ENCODE data around the gene MLST8. TPM values are rescaled to one million over a fixed set of nuclear protein-coding genes. Genes with fewer than 3 reads are reported as not detected.

The MLST8 gene
- total RNA-seq, 4 donors from 2014 or later: 61.0 to 95.6 (median 63.1) TPM

DNA sequence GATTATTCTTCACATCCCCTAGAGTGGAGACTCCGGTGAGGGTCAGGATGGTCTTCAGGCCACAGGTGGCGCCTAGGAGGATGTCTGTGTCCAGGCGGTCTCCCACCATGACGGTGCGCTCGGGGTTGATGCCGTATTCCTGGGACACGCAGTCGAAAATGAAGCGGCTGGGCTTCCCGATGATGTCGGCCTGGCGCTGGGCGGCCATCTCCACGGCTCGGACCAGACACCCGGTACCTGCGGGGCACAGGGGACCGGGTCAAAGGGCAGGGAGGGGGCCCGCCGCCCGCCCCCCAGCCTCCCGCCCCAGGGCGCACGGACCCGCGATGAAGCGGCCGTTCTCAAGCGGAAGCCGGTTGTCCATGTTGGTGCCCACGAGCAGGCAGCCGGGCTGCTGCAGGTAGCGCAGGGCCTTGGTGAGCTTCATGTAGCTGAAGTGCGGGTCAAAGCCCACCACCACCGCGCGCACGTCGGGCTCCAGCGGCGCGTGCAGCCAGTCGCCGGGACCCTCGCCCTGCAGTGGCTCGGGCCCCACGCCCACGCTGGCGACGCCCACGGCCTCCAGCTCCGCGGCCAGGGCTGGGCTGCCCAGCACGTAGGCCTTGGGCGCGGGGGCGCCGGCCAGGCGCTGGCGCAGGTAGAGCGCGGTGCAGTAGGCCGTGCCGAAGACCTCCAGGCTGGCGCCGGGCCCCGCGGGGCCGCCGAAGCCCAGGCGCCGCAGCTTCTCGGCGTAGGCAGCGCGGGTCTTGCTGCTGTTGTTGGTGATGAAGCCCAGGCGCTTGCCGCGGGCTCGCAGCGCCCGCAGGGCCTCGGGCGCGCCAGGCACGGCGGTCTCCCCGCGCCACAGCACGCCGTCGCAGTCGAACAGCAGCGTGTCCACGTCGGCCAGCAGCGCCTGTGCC is 8.8 kb downstream of the MLST8 start:
- intact Hi-C loops (cut with DNase I): no loop called here
- Histone ChIP-seq H3K4me3 (replicated peaks in 1 of 3) (peak overlapping the region; percentile 39 to 81 (median 77)), H3K9me3 (no peaks in the 10 kb centered on the region), H3K27ac (peak overlapping the region; percentile 13 to 68 (median 14)), H3K27me3 (no peaks in the 10 kb centered on the region), H3K36me3 (peaks cover 2 to 5% of the 10 kb centered on the region in 2 donors), H3K4me1 (peaks cover 21 to 31% of the 10 kb centered on the region in 2 donors)
- no peak for DNase-seq
- peak in 1 of 2 donors; percentile 44 for TF ChIP-seq POLR2A (IDR thresholded peaks at IDR 0.05)
- TF ChIP-seq, protein P1, sequence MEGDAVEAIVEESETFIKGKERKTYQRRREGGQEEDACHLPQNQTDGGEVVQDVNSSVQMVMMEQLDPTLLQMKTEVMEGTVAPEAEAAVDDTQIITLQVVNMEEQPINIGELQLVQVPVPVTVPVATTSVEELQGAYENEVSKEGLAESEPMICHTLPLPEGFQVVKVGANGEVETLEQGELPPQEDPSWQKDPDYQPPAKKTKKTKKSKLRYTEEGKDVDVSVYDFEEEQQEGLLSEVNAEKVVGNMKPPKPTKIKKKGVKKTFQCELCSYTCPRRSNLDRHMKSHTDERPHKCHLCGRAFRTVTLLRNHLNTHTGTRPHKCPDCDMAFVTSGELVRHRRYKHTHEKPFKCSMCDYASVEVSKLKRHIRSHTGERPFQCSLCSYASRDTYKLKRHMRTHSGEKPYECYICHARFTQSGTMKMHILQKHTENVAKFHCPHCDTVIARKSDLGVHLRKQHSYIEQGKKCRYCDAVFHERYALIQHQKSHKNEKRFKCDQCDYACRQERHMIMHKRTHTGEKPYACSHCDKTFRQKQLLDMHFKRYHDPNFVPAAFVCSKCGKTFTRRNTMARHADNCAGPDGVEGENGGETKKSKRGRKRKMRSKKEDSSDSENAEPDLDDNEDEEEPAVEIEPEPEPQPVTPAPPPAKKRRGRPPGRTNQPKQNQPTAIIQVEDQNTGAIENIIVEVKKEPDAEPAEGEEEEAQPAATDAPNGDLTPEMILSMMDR (IDR thresholded peaks at IDR 0.05): no peak
- 2 to 4% methylated on average over 19 to 30 of the region's 98 CpGs for WGBS, 2 donors

- Histone ChIP-seq H3K9me3 (no peaks in the 10 kb centered on the region), H3K27me3 (no peaks in the 10 kb centered on the region), H3K4me1 (peaks cover 21 to 31% of the 10 kb centered on the region in 2 donors), H3K36me3 (no peaks in the 10 kb centered on the region), H3K4me3 (replicated peaks in 1 of 3) (peak within 1 kb of the TSS; percentile 52 to 81 (median 77)), H3K27ac (peak within 1 kb of the TSS; percentile 80 to 94 (median 89))
- intact Hi-C loops (cut with DNase I): no loop called here
- no peak for DNase-seq
- WGBS, 2 donors: 0% methylated on average over 4 of the region's 48 CpGs; no CpG with 5 or more reads in 1 of the 2 donors
- TF ChIP-seq, protein P1 (IDR thresholded peaks at IDR 0.05): no peak
- TF ChIP-seq POLR2A (IDR thresholded peaks at IDR 0.05): no peak
Measured at GRCh38 chr16:2214719-2214968, 9.4 kb downstream of the MLST8 start, which contains the start of gene PGP. Gene PGP, minus strand, starts transcription at chr16:2214840. Its CDS starts 63 bp downstream, at chr16:2214777.

- Histone ChIP-seq H3K27ac (no peak overlapping the region), H3K36me3 (no peaks in the 10 kb centered on the region), H3K4me1 (peaks cover 21 to 37% of the 10 kb centered on the region in 2 donors), H3K4me3 (replicated peaks in 1 of 3) (no peak overlapping the region), H3K27me3 (no peaks in the 10 kb centered on the region), H3K9me3 (no peaks in the 10 kb centered on the region)
- 96 to 97% methylated on average over 4 of the region's 4 CpGs for WGBS, 2 donors
- no peak for DNase-seq
- TF ChIP-seq, protein P1 (IDR thresholded peaks at IDR 0.05): no peak
- no peak for TF ChIP-seq POLR2A (IDR thresholded peaks at IDR 0.05)
- intact Hi-C loops (cut with DNase I): no loop called here
Measured at GRCh38 chr16:2216330-2216729, 11.1 kb downstream of the MLST8 start.

DNA sequence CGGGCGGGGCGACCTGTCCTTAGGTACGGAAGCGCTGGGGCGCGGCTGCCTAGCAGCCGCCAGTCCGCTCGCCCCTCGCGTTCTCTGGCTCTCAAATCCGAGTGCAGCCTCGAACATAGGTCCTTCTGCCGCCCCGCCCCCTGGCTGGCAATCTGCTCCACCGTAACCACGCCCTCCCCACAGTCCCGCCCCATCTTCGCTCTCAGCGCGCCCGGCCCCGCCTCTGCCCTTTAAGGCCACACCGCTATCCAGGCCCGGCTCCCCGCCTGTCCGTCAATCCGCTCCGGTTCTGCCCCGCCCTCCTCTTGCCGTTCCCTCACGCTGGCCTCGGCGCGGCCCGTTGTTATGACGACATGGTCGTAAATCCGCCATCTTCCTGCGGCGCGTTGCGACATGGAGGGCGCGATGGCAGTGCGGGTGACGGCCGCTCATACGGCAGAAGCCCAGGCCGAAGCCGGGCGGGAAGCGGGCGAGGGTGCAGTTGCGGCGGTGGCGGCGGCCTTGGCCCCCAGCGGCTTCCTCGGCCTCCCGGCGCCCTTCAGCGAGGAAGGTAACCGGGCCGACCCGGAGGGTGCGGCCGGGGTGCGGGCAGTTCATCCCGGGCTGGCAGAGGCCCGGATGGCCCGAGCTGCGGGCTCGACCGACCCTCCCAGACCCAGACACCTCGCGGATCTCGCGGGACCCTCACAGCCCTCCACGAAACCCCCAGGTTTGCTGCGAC is 18.1 kb downstream of the MLST8 start, which contains the start of gene E4F1:
E4F1 (plus strand) TSS at position 371 of the 721 bp plus-strand sequence; CDS start at position 394, 23 bp downstream.
- peak; percentile 100 for DNase-seq
- WGBS, 2 donors: 0% methylated on average over 47 of the region's 82 CpGs; no CpG with 5 or more reads in 1 of the 2 donors
- Histone ChIP-seq H3K27ac (peak within 1 kb of the TSS; percentile 62 to 86 (median 71)), H3K4me3 (replicated peaks in 1 of 3) (peak within 1 kb of the TSS; percentile 38 to 94 (median 72)), H3K36me3 (peaks cover 2 to 5% of the 10 kb centered on the region in 2 donors), H3K27me3 (no peaks in the 10 kb centered on the region), H3K9me3 (no peaks in the 10 kb centered on the region), H3K4me1 (peaks cover 10 to 24% of the 10 kb centered on the region in 2 donors)
- intact Hi-C loops (cut with DNase I): no loop called here
- TF ChIP-seq, protein P1 (IDR thresholded peaks at IDR 0.05): no peak
- peak; percentile 31 to 92 for TF ChIP-seq POLR2A (IDR thresholded peaks at IDR 0.05)

Data from thyroid gland (tissue), 4 donors.